Nephron (organoid): ENCODE data around the gene LIPC.

ENCODE experiments used
- H3K27ac Mint-ChIP-seq, 3 experiments: 2 replicates each; pipeline ENCODE4 v1.8.0; 2020; ENCODE audit warnings: mixed read lengths in 3 of 3, mild to moderate bottlenecking in 2 of 3, moderate library complexity in 1 of 3
- H3K27me3 Mint-ChIP-seq: 2 replicates; pipeline ENCODE4 v1.8.0; 2021; ENCODE audit warnings: low read depth, mild to moderate bottlenecking, moderate library complexity, mixed read lengths
- H3K36me3 Mint-ChIP-seq: 2 replicates; pipeline ENCODE4 v1.8.0; 2020; ENCODE audit warnings: low read depth, mixed read lengths
- H3K4me1 Mint-ChIP-seq: 2 replicates; pipeline ENCODE4 v1.8.0; 2020; ENCODE audit warnings: mixed read lengths
- H3K4me3 Mint-ChIP-seq, 3 experiments: 2 replicates each; pipeline ENCODE4 v1.8.0; 2020; ENCODE audit warnings: mild to moderate bottlenecking in 3 of 3, mixed read lengths in 3 of 3, moderate library complexity in 2 of 3
- H3K9me3 Mint-ChIP-seq: 2 replicates; pipeline ENCODE4 v1.8.0; 2020; ENCODE audit warnings: mixed read lengths
- CTCF ChIP-seq, 3 experiments: fragments of 200-600 bp; sonication (generic); IDR thresholded peaks; one replicate each; pipeline ENCODE4 v1.5.0; 2021; ENCODE audit warnings: antibody characterized with exemption in 3 of 3; ENCODE audit not compliant: unreplicated experiment in 3 of 3

Gene LIPC

GRCh38 chr15:58392611-58393161 is 39.1 kb upstream of the LIPC start:
- Mint-ChIP-seq H3K9me3 (no peaks in the 10 kb centered on the region), H3K27me3 (peaks cover 5% of the 10 kb centered on the region), H3K4me1 (peaks cover 30% of the 10 kb centered on the region), H3K4me3 (no peak overlapping the region), H3K27ac (peak overlapping the region; percentile 84 to 93 (median 88)), H3K36me3 (no peaks in the 10 kb centered on the region)
- no peak for TF ChIP-seq CTCF (IDR thresholded peaks at IDR 0.05; ENCODE audit: unreplicated experiment in 3 of 3)

GRCh38 chr15:58393241-58393662 is 38.5 kb upstream of the LIPC start:
- no peaks in the 10 kb centered on the region for H3K9me3 Mint-ChIP-seq

GRCh38 chr15:58396181-58396580 is 35.6 kb upstream of the LIPC start:
- H3K9me3 Mint-ChIP-seq: no peaks in the 10 kb centered on the region
- TF ChIP-seq CTCF (IDR thresholded peaks at IDR 0.05; ENCODE audit: unreplicated experiment in 3 of 3): no peak
- peaks cover 25% of the 10 kb centered on the region for H3K4me1 Mint-ChIP-seq
- H3K27ac Mint-ChIP-seq: no peak overlapping the region
- H3K27me3 Mint-ChIP-seq: peaks cover 16% of the 10 kb centered on the region
- no peaks in the 10 kb centered on the region for H3K36me3 Mint-ChIP-seq
- no peak overlapping the region for H3K4me3 Mint-ChIP-seq

More at GRCh38 chr15:58393241-58393662, 38.5 kb upstream of the LIPC start:
- Mint-ChIP-seq H3K27ac (peak overlapping the region; percentile 84 to 93 (median 88)), H3K4me3 (no peak overlapping the region), H3K27me3 (peaks cover 9% of the 10 kb centered on the region), H3K36me3 (no peaks in the 10 kb centered on the region), H3K4me1 (peaks cover 30% of the 10 kb centered on the region)
- no peak for TF ChIP-seq CTCF (IDR thresholded peaks at IDR 0.05; ENCODE audit: unreplicated experiment in 3 of 3)

- peak overlapping the region in 1 of 3 experiments; percentile 87 for H3K27ac Mint-ChIP-seq
- peaks cover 7% of the 10 kb centered on the region for H3K4me1 Mint-ChIP-seq
- H3K9me3 Mint-ChIP-seq: no peaks in the 10 kb centered on the region
Observed at GRCh38 chr15:58398071-58398470, 33.7 kb upstream of the LIPC start.

GRCh38 chr15:58398643-58399042 is 33.1 kb upstream of the LIPC start:
- no peak for TF ChIP-seq CTCF (IDR thresholded peaks at IDR 0.05; ENCODE audit: unreplicated experiment in 3 of 3)
- H3K4me3 Mint-ChIP-seq: no peak overlapping the region
- peaks cover 2% of the 10 kb centered on the region for H3K4me1 Mint-ChIP-seq
- H3K9me3 Mint-ChIP-seq: no peaks in the 10 kb centered on the region
- H3K27ac Mint-ChIP-seq: peak overlapping the region in 1 of 3 experiments; percentile 87
- H3K36me3 Mint-ChIP-seq: no peaks in the 10 kb centered on the region
- H3K27me3 Mint-ChIP-seq: peaks cover 21% of the 10 kb centered on the region

More at GRCh38 chr15:58398071-58398470, 33.7 kb upstream of the LIPC start:
- no peaks in the 10 kb centered on the region for H3K36me3 Mint-ChIP-seq
- no peak overlapping the region for H3K4me3 Mint-ChIP-seq
- no peak for TF ChIP-seq CTCF (IDR thresholded peaks at IDR 0.05; ENCODE audit: unreplicated experiment in 3 of 3)
- peaks cover 19% of the 10 kb centered on the region for H3K27me3 Mint-ChIP-seq

GRCh38 chr15:58399739-58400138 is 32.1 kb upstream of the LIPC start:
- Mint-ChIP-seq H3K4me3 (no peak overlapping the region), H3K27me3 (peaks cover 21% of the 10 kb centered on the region), H3K27ac (no peak overlapping the region), H3K9me3 (no peaks in the 10 kb centered on the region), H3K36me3 (no peaks in the 10 kb centered on the region), H3K4me1 (no peaks in the 10 kb centered on the region)
- TF ChIP-seq CTCF (IDR thresholded peaks at IDR 0.05; ENCODE audit: unreplicated experiment in 3 of 3): no peak
